Skeletal muscle tissue (tissue), 4 donors: ENCODE data around the gene NUDT16L1. TPM values are rescaled to one million over a fixed set of nuclear protein-coding genes. Genes with fewer than 3 reads are reported as not detected.

Experiments
- H3K27ac ChIP-seq: one replicate; pipeline ENCODE4 v1.7.0; 2013; ENCODE audit warnings: mild to moderate bottlenecking, low read depth, low read length, inconsistent platforms
- H3K27me3 ChIP-seq, 3 donors: one replicate each; pipeline ENCODE4 v1.7.0; 2013; ENCODE audit warnings: low read length in 3 of 3; ENCODE audit not compliant: control insufficient read depth in 3 of 3, insufficient read depth in 3 of 3
- H3K36me3 ChIP-seq, 3 donors: one replicate each; pipeline ENCODE4 v1.7.0; 2013; ENCODE audit warnings: low read length in 3 of 3; ENCODE audit not compliant: control insufficient read depth in 3 of 3, insufficient read depth in 3 of 3
- H3K4me1 ChIP-seq, 3 donors: one replicate each; pipeline ENCODE4 v1.7.0; 2013; ENCODE audit warnings: low read length in 3 of 3, mild to moderate bottlenecking in 3 of 3; ENCODE audit not compliant: control insufficient read depth in 3 of 3, insufficient read depth in 3 of 3
- H3K4me3 ChIP-seq, 3 donors: one replicate each; pipeline ENCODE4 v1.7.0; 2013; ENCODE audit warnings: low read length in 3 of 3
- H3K9ac ChIP-seq, 3 donors: one replicate each; pipeline ENCODE4 v1.7.0; 2013; ENCODE audit warnings: low read length in 3 of 3, mild to moderate bottlenecking in 3 of 3, moderate library complexity in 2 of 3, low read depth in 1 of 3
- H3K9me3 ChIP-seq, 3 donors: one replicate each; pipeline ENCODE4 v1.7.0; 2013; ENCODE audit warnings: low read length in 3 of 3; ENCODE audit not compliant: control insufficient read depth in 3 of 3
- total RNA-seq: library from RNA; depleted of rRNA; stranded (reverse); fragments of >200 nt; gene quantifications from one replicate; pipeline ENCODE4 v1.2.3, GENCODE V29; 2014
- donor health status: Osteomylitis.

NUDT16L1 gene
- total RNA-seq, 1 donor from 2014 or later: 28.2 TPM

- H3K4me3 ChIP-seq: no peak overlapping the region
- no peaks in the 10 kb centered on the region for H3K9me3 ChIP-seq
- H3K27ac ChIP-seq: no peak overlapping the region
- no peak overlapping the region for H3K9ac ChIP-seq
- H3K4me1 ChIP-seq: peaks cover 0 to 4% (median 4%) of the 10 kb centered on the region in 3 donors
- H3K36me3 ChIP-seq: peaks cover 53 to 59% (median 57%) of the 10 kb centered on the region in 3 donors
- no peaks in the 10 kb centered on the region for H3K27me3 ChIP-seq
Observed at GRCh38 chr16:4654964-4655590, 38.3 kb upstream of the NUDT16L1 start.

DNA sequence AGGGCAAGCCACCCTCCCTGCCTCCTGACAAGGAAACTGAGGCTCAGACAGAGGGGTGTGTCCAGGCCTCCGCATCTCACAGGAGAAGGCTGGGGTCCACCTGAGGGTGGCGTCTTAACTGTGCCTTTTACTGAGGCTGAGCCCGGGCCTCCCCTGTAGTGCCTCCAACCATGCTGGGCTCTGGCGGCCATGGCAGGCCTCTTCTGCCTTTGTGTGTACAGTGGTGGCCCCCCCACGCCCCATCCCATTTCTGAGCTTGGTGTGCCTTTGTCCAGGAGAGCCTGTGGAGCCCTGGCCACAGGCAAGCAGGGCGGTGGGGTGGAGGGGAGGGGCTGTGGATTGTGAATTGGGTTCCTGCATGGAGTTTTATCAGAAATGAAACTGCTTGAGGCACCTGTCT, 37.6 kb upstream of the NUDT16L1 start:
- Histone ChIP-seq H3K4me3 (no peak overlapping the region), H3K4me1 (peaks cover 2 to 6% (median 4%) of the 10 kb centered on the region in 3 donors), H3K27ac (no peak overlapping the region), H3K27me3 (no peaks in the 10 kb centered on the region), H3K36me3 (peaks cover 51 to 61% (median 57%) of the 10 kb centered on the region in 3 donors), H3K9me3 (no peaks in the 10 kb centered on the region), H3K9ac (no peak overlapping the region)

- peaks cover 48 to 58% (median 54%) of the 10 kb centered on the region in 3 donors for H3K36me3 ChIP-seq
- no peak overlapping the region for H3K27ac ChIP-seq
- H3K4me3 ChIP-seq: no peak overlapping the region
- H3K27me3 ChIP-seq: no peaks in the 10 kb centered on the region
- no peak overlapping the region for H3K9ac ChIP-seq
- peaks cover 2 to 6% (median 4%) of the 10 kb centered on the region in 3 donors for H3K4me1 ChIP-seq
- H3K9me3 ChIP-seq: no peaks in the 10 kb centered on the region
Observed at GRCh38 chr16:4656221-4656620, 37.1 kb upstream of the NUDT16L1 start.

GRCh38 chr16:4656695-4657686, 36.4 kb upstream of the NUDT16L1 start:
- Histone ChIP-seq H3K27me3 (no peaks in the 10 kb centered on the region), H3K9me3 (no peaks in the 10 kb centered on the region), H3K27ac (no peak overlapping the region), H3K36me3 (peaks cover 46 to 50% (median 48%) of the 10 kb centered on the region in 3 donors), H3K4me1 (peaks cover 2 to 6% (median 4%) of the 10 kb centered on the region in 3 donors), H3K9ac (no peak overlapping the region), H3K4me3 (no peak overlapping the region)

- Histone ChIP-seq H3K27me3 (no peaks in the 10 kb centered on the region), H3K9ac (no peak overlapping the region), H3K36me3 (peaks cover 34 to 41% (median 35%) of the 10 kb centered on the region in 3 donors), H3K9me3 (no peaks in the 10 kb centered on the region), H3K4me3 (no peak overlapping the region), H3K27ac (no peak overlapping the region), H3K4me1 (peaks cover 11 to 18% (median 14%) of the 10 kb centered on the region in 3 donors)
Observed at GRCh38 chr16:4659363-4660353, 33.7 kb upstream of the NUDT16L1 start.

GRCh38 chr16:4660454-4661007, 32.8 kb upstream of the NUDT16L1 start:
- H3K27me3 ChIP-seq: no peaks in the 10 kb centered on the region
- peaks cover 30 to 34% (median 31%) of the 10 kb centered on the region in 3 donors for H3K36me3 ChIP-seq
- H3K9ac ChIP-seq: no peak overlapping the region
- H3K27ac ChIP-seq: no peak overlapping the region
- H3K4me1 ChIP-seq: peaks cover 12 to 20% (median 16%) of the 10 kb centered on the region in 3 donors
- no peaks in the 10 kb centered on the region for H3K9me3 ChIP-seq
- H3K4me3 ChIP-seq: no peak overlapping the region

DNA sequence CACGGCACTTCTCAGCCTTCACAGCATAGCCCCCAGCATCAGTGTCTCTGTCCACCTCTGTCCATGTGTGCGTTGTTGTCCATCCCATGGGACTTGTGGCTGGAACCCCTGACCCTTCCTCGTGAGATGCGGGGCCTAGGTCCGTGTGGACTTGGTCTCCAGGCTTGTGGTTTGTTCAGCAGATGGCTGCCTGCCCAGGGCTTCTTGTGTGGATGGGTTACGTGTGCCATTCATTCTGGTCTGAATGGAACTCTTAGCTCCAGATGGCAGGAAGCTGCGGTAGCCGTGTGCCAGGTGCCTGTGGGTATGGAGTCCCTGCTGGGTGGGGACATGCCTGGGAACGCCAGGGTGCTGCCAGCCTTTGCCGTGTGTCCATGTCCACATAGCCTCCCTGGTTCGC, 31.7 kb upstream of the NUDT16L1 start:
- H3K27ac ChIP-seq: no peak overlapping the region
- no peak overlapping the region for H3K9ac ChIP-seq
- H3K4me3 ChIP-seq: no peak overlapping the region
- no peaks in the 10 kb centered on the region for H3K27me3 ChIP-seq
- H3K9me3 ChIP-seq: no peaks in the 10 kb centered on the region
- peaks cover 12 to 20% (median 16%) of the 10 kb centered on the region in 3 donors for H3K4me1 ChIP-seq
- peaks cover 31 to 32% (median 31%) of the 10 kb centered on the region in 3 donors for H3K36me3 ChIP-seq

GRCh38 chr16:4663465-4663776, 29.9 kb upstream of the NUDT16L1 start:
- Histone ChIP-seq H3K36me3 (peaks cover 35 to 37% (median 36%) of the 10 kb centered on the region in 3 donors), H3K4me1 (peaks cover 12 to 20% (median 16%) of the 10 kb centered on the region in 3 donors), H3K9me3 (no peaks in the 10 kb centered on the region), H3K27ac (no peak overlapping the region), H3K4me3 (no peak overlapping the region), H3K27me3 (no peaks in the 10 kb centered on the region), H3K9ac (no peak overlapping the region)

GRCh38 chr16:4663777-4664465, 29.4 kb upstream of the NUDT16L1 start:
- Histone ChIP-seq H3K27ac (peak overlapping the region; percentile 3), H3K9ac (peak overlapping the region in 1 of 3 donors; percentile 25), H3K4me1 (peaks cover 12 to 20% (median 16%) of the 10 kb centered on the region in 3 donors), H3K4me3 (no peak overlapping the region), H3K27me3 (no peaks in the 10 kb centered on the region), H3K36me3 (peaks cover 35 to 38% (median 36%) of the 10 kb centered on the region in 3 donors), H3K9me3 (no peaks in the 10 kb centered on the region)
